Sigmoid colon (tissue), 4 donors: ENCODE data around the gene XYLT1.

Experiments
- CTCF ChIP-seq, 4 experiments: fragments of 450-650 bp in 3 of 4; fragments of 200-600 bp in 1 of 4; IDR thresholded peaks; one replicate each; pipeline ENCODE4 v1.5.1; 2016 to 2019; ENCODE audit warnings: antibody characterized with exemption in 4 of 4, mild to moderate bottlenecking in 3 of 4, moderate library complexity in 2 of 4
- POLR2A ChIP-seq, 2 donors: fragments of 450-650 bp; IDR thresholded peaks; one replicate each; pipeline ENCODE4 v1.6.1; 2016; ENCODE audit warnings: antibody characterized with exemption in 2 of 2, mild to moderate bottlenecking in 2 of 2, moderate library complexity in 2 of 2
- POLR2AphosphoS5 ChIP-seq, 4 donors: sonication (generic); formaldehyde crosslinking; IDR thresholded peaks; one replicate each; pipeline ENCODE4 v1.6.1; 2017; ENCODE audit warnings: antibody characterized with exemption in 4 of 4

GRCh38 chr16:17229766-17230165 lies 241.0 kb downstream of the XYLT1 start:
- no peak for TF ChIP-seq CTCF (IDR thresholded peaks at IDR 0.05)
- no peak for TF ChIP-seq POLR2A (IDR thresholded peaks at IDR 0.05)
- TF ChIP-seq POLR2AphosphoS5 (IDR thresholded peaks at IDR 0.05) = no peak
